ENCODE measurements around the gene CA5A. TPM values are rescaled to one million over a fixed set of nuclear protein-coding genes. Genes with fewer than 3 reads are reported as not detected.

CA5A gene
- not detected in 2 replicates for polyA plus RNA-seq

GRCh38 chr16:87936375-87937230 is at the start of gene CA5A:
Gene CA5A (minus strand): TSS chr16:87936529. CDS start chr16:87936450, 79 bp downstream.

GRCh38 chr16:87950765-87951551 is 14.6 kb upstream of the CA5A start, which contains the start of gene BANP:
Gene BANP (plus strand): TSS chr16:87951434. CDS start chr16:87975116, 23,682 bp downstream.

GRCh38 chr16:87869061-87869878 is 67.1 kb downstream of the CA5A start, which contains the start of gene SLC7A5:
Gene SLC7A5 (minus strand): TSS chr16:87869507. CDS start chr16:87869422, 85 bp downstream.

Other genes with a start within 250 kb of the CA5A start
- 5.3 and 5.8 TPM in 2 replicates for gene KLHDC4, start 170.5 kb downstream of the CA5A start, polyA plus RNA-seq
- gene SLC7A5, start 67.0 kb downstream of the CA5A start, polyA plus RNA-seq, result 1.2 and 1.6 TPM in 2 replicates
- 3.1 and 3.7 TPM in 2 replicates for gene BANP, start 14.9 kb upstream of the CA5A start, polyA plus RNA-seq

All from Purkinje cell (primary cell).